ENCODE measurements around the gene EIF3A.

EIF3A gene

GRCh38 chr10:119005362-119006043 lies 75.1 kb downstream of the EIF3A start:
- Histone ChIP-seq H3K27ac (ENCODE audit: low read depth, low read length) (no peak overlapping the region), H3K4me2 (ENCODE audit: low read depth, low read length, poor library complexity, severe bottlenecking) (no peak overlapping the region), H3K79me2 (ENCODE audit: insufficient read depth, low read length) (no peaks in the 10 kb centered on the region), H3K9me3 (ENCODE audit: insufficient read depth, low read length) (no peaks in the 10 kb centered on the region), H2AFZ (ENCODE audit: low read depth, low read length, severe bottlenecking) (no peak overlapping the region), H3K4me3 (ENCODE audit: insufficient read depth, low read length, poor library complexity, severe bottlenecking) (no peak overlapping the region), H3K9ac (ENCODE audit: low read length) (no peak overlapping the region), H3F3A (ENCODE audit: insufficient read depth) (no peaks in the 10 kb centered on the region), H3K27me3 (ENCODE audit: low read length) (no peaks in the 10 kb centered on the region), H4K20me1 (ENCODE audit: low read depth, low read length) (no peaks in the 10 kb centered on the region), H3K9me2 (replicated peaks; ENCODE audit: insufficient read depth, low read length) (no peaks in the 10 kb centered on the region), H3K36me3 (ENCODE audit: low read length) (no peaks in the 10 kb centered on the region)
- TF ChIP-seq CTCF (IDR thresholded peaks at IDR 0.05; ENCODE audit: insufficient read depth, low read length, poor library complexity, severe bottlenecking) (no peak), EZH2phosphoT487 (conservative IDR thresholded peaks at IDR 0.05; ENCODE audit: low read length) (no peak)

GRCh38 chr10:119003572-119004289 lies 76.9 kb downstream of the EIF3A start:
- no peak overlapping the region for H3K4me2 ChIP-seq (ENCODE audit: low read depth, low read length, poor library complexity, severe bottlenecking)
- no peaks in the 10 kb centered on the region for H3F3A ChIP-seq (ENCODE audit: insufficient read depth)
- H3K36me3 ChIP-seq (ENCODE audit: low read length), result no peaks in the 10 kb centered on the region
- H2AFZ ChIP-seq (ENCODE audit: low read depth, low read length, severe bottlenecking), result no peak overlapping the region
- TF ChIP-seq EZH2phosphoT487 (conservative IDR thresholded peaks at IDR 0.05; ENCODE audit: low read length) (no peak), CTCF (IDR thresholded peaks at IDR 0.05; ENCODE audit: insufficient read depth, low read length, poor library complexity, severe bottlenecking) (no peak)
- H3K9me3 ChIP-seq (ENCODE audit: insufficient read depth, low read length), result no peaks in the 10 kb centered on the region
- no peaks in the 10 kb centered on the region for H3K27me3 ChIP-seq (ENCODE audit: low read length)
- H3K27ac ChIP-seq (ENCODE audit: low read depth, low read length), result no peak overlapping the region
- H3K79me2 ChIP-seq (ENCODE audit: insufficient read depth, low read length), result no peaks in the 10 kb centered on the region
- H3K4me3 ChIP-seq (ENCODE audit: insufficient read depth, low read length, poor library complexity, severe bottlenecking), result no peak overlapping the region
- H3K9me2 ChIP-seq (replicated peaks; ENCODE audit: insufficient read depth, low read length), result no peaks in the 10 kb centered on the region
- no peaks in the 10 kb centered on the region for H4K20me1 ChIP-seq (ENCODE audit: low read depth, low read length)
- no peak overlapping the region for H3K9ac ChIP-seq (ENCODE audit: low read length)

GRCh38 chr10:119001717-119002500 lies 78.7 kb downstream of the EIF3A start:
- Histone ChIP-seq H3K27ac (ENCODE audit: low read depth, low read length) (no peak overlapping the region), H2AFZ (ENCODE audit: low read depth, low read length, severe bottlenecking) (no peak overlapping the region), H3K36me3 (ENCODE audit: low read length) (no peaks in the 10 kb centered on the region), H3K9me2 (replicated peaks; ENCODE audit: insufficient read depth, low read length) (no peaks in the 10 kb centered on the region), H4K20me1 (ENCODE audit: low read depth, low read length) (no peaks in the 10 kb centered on the region), H3K27me3 (ENCODE audit: low read length) (no peaks in the 10 kb centered on the region), H3K9me3 (ENCODE audit: insufficient read depth, low read length) (no peaks in the 10 kb centered on the region), H3K9ac (ENCODE audit: low read length) (no peak overlapping the region), H3K4me2 (ENCODE audit: low read depth, low read length, poor library complexity, severe bottlenecking) (no peak overlapping the region), H3F3A (ENCODE audit: insufficient read depth) (no peaks in the 10 kb centered on the region), H3K4me3 (ENCODE audit: insufficient read depth, low read length, poor library complexity, severe bottlenecking) (no peak overlapping the region), H3K79me2 (ENCODE audit: insufficient read depth, low read length) (no peaks in the 10 kb centered on the region)
- no peak for TF ChIP-seq CTCF (IDR thresholded peaks at IDR 0.05; ENCODE audit: insufficient read depth, low read length, poor library complexity, severe bottlenecking)
- TF ChIP-seq EZH2phosphoT487 (conservative IDR thresholded peaks at IDR 0.05; ENCODE audit: low read length), result no peak
